Measurements from ENCODE around the gene MBNL2.

DNA sequence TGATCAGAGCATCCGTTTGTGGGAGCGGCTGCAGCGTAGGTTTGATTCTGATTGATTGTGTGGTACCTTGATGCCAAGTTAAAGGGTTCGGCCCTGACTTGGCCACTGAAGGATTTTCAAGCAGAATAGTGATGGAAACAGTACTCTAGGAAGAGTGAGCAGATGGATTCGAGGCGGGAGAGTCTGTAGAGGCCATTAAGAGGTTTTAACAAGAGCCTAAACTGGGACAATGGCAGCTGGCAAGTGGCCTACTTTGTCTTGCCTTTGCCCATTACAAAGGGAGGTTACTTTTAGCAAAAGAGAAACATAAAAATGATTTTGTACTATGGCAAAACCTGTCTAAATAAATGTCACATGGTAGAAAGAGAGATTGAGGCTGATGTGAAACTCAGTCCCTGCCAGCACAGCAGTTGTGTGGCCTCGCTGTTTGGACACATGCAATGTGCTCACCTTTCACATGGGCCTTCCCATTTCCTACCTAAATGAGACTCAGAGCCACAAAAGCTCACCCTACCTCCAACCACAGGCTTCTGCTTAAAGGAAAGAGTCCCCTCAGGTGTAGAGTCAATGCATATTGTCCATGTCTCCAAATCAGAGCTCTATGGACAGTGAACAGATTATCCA lies 149.5 kb downstream of the MBNL2 start:
- no peak for TF ChIP-seq POLR2A (IDR thresholded peaks at IDR 0.05)
- TF ChIP-seq, protein P1, sequence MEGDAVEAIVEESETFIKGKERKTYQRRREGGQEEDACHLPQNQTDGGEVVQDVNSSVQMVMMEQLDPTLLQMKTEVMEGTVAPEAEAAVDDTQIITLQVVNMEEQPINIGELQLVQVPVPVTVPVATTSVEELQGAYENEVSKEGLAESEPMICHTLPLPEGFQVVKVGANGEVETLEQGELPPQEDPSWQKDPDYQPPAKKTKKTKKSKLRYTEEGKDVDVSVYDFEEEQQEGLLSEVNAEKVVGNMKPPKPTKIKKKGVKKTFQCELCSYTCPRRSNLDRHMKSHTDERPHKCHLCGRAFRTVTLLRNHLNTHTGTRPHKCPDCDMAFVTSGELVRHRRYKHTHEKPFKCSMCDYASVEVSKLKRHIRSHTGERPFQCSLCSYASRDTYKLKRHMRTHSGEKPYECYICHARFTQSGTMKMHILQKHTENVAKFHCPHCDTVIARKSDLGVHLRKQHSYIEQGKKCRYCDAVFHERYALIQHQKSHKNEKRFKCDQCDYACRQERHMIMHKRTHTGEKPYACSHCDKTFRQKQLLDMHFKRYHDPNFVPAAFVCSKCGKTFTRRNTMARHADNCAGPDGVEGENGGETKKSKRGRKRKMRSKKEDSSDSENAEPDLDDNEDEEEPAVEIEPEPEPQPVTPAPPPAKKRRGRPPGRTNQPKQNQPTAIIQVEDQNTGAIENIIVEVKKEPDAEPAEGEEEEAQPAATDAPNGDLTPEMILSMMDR (IDR thresholded peaks at IDR 0.05) = no peak
